Stimulated activated CD4-positive, alpha-beta T cell treated with anti-CD3 and anti-CD28 coated beads, Interleukin-2, amount 100 ng/mL, for 48 hours (primary cell): ENCODE results near the gene LRP5.
"Not testable (repeated sequence)": the region's sequence is repeated elsewhere in the genome, so short reads cannot be mapped to it uniquely, and the experiment has no call there.

Experiments
- DNase-seq, 2 donors: peaks; one replicate each; pipeline ENCODE4 v3.0.0-alpha.2; 2020

The LRP5 gene

GRCh38 chr11:68329978-68330699, 17.7 kb downstream of the LRP5 start:
- DNase-seq = no peak

- no peak for DNase-seq
Measured at GRCh38 chr11:68330700-68331337, 18.4 kb downstream of the LRP5 start.

GRCh38 chr11:68331338-68331947, 19.1 kb downstream of the LRP5 start:
- DNase-seq = no peak

GRCh38 chr11:68332186-68332585, 19.8 kb downstream of the LRP5 start:
- DNase-seq = no peak

- no peak for DNase-seq
Measured at GRCh38 chr11:68333173-68333572, 20.8 kb downstream of the LRP5 start.

- DNase-seq = no peak
Measured at GRCh38 chr11:68334923-68335322, 22.5 kb downstream of the LRP5 start.

- no peak for DNase-seq
Measured at GRCh38 chr11:68335683-68336082, 23.3 kb downstream of the LRP5 start.

GRCh38 chr11:68336716-68337115, 24.3 kb downstream of the LRP5 start:
- no peak for DNase-seq

GRCh38 chr11:68337399-68337835, 25.0 kb downstream of the LRP5 start:
- DNase-seq = no peak

GRCh38 chr11:68338051-68338780, 25.8 kb downstream of the LRP5 start:
- DNase-seq = no peak

- DNase-seq = no peak
Measured at GRCh38 chr11:68340003-68340767, 27.8 kb downstream of the LRP5 start.

- DNase-seq = no peak
Measured at GRCh38 chr11:68340784-68341556, 28.6 kb downstream of the LRP5 start.

GRCh38 chr11:68341557-68342458, 29.4 kb downstream of the LRP5 start:
- no peak for DNase-seq

- no peak for DNase-seq
Measured at GRCh38 chr11:68342459-68343158, 30.2 kb downstream of the LRP5 start.

GRCh38 chr11:68343761-68344256, 31.4 kb downstream of the LRP5 start:
- DNase-seq = no peak

- DNase-seq = not testable (repeated sequence)
Measured at GRCh38 chr11:68344821-68345220, 32.4 kb downstream of the LRP5 start.

- DNase-seq = no peak
Measured at GRCh38 chr11:68345776-68346461, 33.5 kb downstream of the LRP5 start.

GRCh38 chr11:68346462-68346790, 34.0 kb downstream of the LRP5 start:
- no peak for DNase-seq

GRCh38 chr11:68347345-68347744, 35.0 kb downstream of the LRP5 start:
- DNase-seq = no peak
